Astrocyte (in vitro differentiated cells and primary cell): ENCODE measurements around the gene FGF22. TPM values are rescaled to one million over a fixed set of nuclear protein-coding genes. Genes with fewer than 3 reads are reported as not detected.
A peak's percentile ranks its signal among the peaks of the same experiment; 100 is the strongest.
"Not testable (repeated sequence)": the region's sequence is repeated elsewhere in the genome, so short reads cannot be mapped to it uniquely, and the experiment has no call there.

Experiments
- DNase-seq: peaks from one replicate; pipeline ENCODE4 v3.0.0-alpha.2; 2010; ENCODE audit warnings: low read depth
- FAIRE-seq: peaks from 2 replicates; lab custom pipeline; 2011; peaks lifted over from hg19 to GRCh38; lab: Jason Lieb, UNC
- H2AFZ ChIP-seq: 2 replicates; pipeline ENCODE4 v1.6.0; 2012; ENCODE audit warnings: low read depth, low read length, inconsistent platforms
- H3K27ac ChIP-seq: 2 replicates; pipeline ENCODE4 v1.5.1; 2011; ENCODE audit warnings: low read depth, low read length, inconsistent platforms
- H3K27me3 ChIP-seq: 2 replicates; pipeline ENCODE4 v1.6.0; 2011; ENCODE audit warnings: low read length, inconsistent platforms; ENCODE audit not compliant: insufficient read depth
- H3K36me3 ChIP-seq: 2 replicates; pipeline ENCODE4 v1.5.1; 2011; ENCODE audit warnings: low read length, inconsistent platforms; ENCODE audit not compliant: insufficient read depth
- H3K4me1 ChIP-seq: 2 replicates; pipeline ENCODE4 v1.5.1; 2011; ENCODE audit warnings: low read length, inconsistent platforms; ENCODE audit not compliant: insufficient read depth
- H3K4me2 ChIP-seq: 2 replicates; pipeline ENCODE4 v1.6.0; 2012; ENCODE audit warnings: low read length, inconsistent platforms
- H3K4me3 ChIP-seq: 2 replicates; pipeline ENCODE4 v1.5.1; 2011; ENCODE audit warnings: low read depth, mild to moderate bottlenecking, low read length, inconsistent platforms; ENCODE audit not compliant: insufficient read depth
- H3K79me2 ChIP-seq: 2 replicates; pipeline ENCODE4 v1.6.0; 2012; ENCODE audit warnings: mild to moderate bottlenecking, low read length, inconsistent platforms; ENCODE audit not compliant: insufficient read depth
- H3K9ac ChIP-seq: 2 replicates; pipeline ENCODE4 v1.6.0; 2012; ENCODE audit warnings: mild to moderate bottlenecking, low read length, inconsistent platforms
- H3K9me3 ChIP-seq: 2 replicates; pipeline ENCODE4 v1.5.1; 2012; ENCODE audit warnings: low read depth, mild to moderate bottlenecking, low read length, inconsistent platforms; ENCODE audit not compliant: insufficient read depth
- H4K20me1 ChIP-seq: 2 replicates; pipeline ENCODE4 v1.6.0; 2012; ENCODE audit warnings: low read length, inconsistent platforms; ENCODE audit not compliant: insufficient read depth
- H3K27ac Mint-ChIP-seq: one replicate; pipeline ENCODE4 v1.8.0; 2021; ENCODE audit warnings: mild to moderate bottlenecking, mixed read lengths; ENCODE audit not compliant: unreplicated experiment
- H3K27me3 Mint-ChIP-seq: one replicate; pipeline ENCODE4 v1.8.0; 2021; ENCODE audit warnings: low read depth, mixed read lengths; ENCODE audit not compliant: unreplicated experiment
- H3K36me3 Mint-ChIP-seq: one replicate; pipeline ENCODE4 v1.8.0; 2021; ENCODE audit warnings: low read depth, mixed read lengths; ENCODE audit not compliant: unreplicated experiment
- H3K4me1 Mint-ChIP-seq: one replicate; pipeline ENCODE4 v1.8.0; 2021; ENCODE audit warnings: low read depth, mixed read lengths; ENCODE audit not compliant: unreplicated experiment
- H3K4me3 Mint-ChIP-seq: one replicate; pipeline ENCODE4 v1.8.0; 2021; ENCODE audit warnings: mild to moderate bottlenecking, moderate library complexity, mixed read lengths; ENCODE audit not compliant: unreplicated experiment
- H3K9me3 Mint-ChIP-seq: one replicate; pipeline ENCODE4 v1.8.0; 2021; ENCODE audit warnings: mild to moderate bottlenecking, mixed read lengths; ENCODE audit not compliant: unreplicated experiment
- EZH2 ChIP-seq: IDR thresholded peaks from 2 replicates; pipeline ENCODE4 v1.6.1; 2012; ENCODE audit warnings: mild to moderate bottlenecking, low read length, inconsistent platforms; ENCODE audit not compliant: insufficient read depth
- total RNA-seq: library from RNA; stranded (reverse); gene quantifications from 2 replicates; pipeline ENCODE4 v1.2.1, GENCODE V29; 2021
- TF ChIP-seq, protein P1 (sequence below): IDR thresholded peaks from 2 replicates; pipeline ENCODE4 v1.5.1; 2011; ENCODE audit warnings: low read depth, mild to moderate bottlenecking, inconsistent platforms, low read length, moderate library complexity; ENCODE audit not compliant: insufficient read depth

FGF22 gene
- total RNA-seq, 1 donor from 2014 or later, result 0.25 TPM

DNA sequence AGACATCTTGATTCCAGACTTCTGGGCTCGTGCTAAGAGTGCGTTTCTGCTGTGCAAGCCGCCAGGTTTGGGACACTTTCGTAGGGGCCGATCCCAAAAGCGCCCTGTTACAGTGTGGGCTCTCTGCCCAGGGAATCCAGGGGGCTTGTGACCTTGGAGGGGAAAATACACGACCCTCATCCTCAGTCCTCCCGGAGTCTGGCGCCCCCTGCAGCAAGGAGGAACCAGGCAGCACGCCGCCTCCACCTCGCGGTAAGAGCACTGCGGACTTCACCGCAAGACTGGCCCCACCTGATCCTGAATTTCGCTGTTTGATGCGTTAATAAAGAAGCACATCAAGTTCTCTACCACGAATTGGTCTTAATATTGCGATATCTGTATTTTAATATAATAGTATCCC is 11.5 kb upstream of the FGF22 start:
- Histone ChIP-seq H3K9ac (no peak overlapping the region), H2AFZ (no peak overlapping the region), H3K9me3 (no peaks in the 10 kb centered on the region), H3K36me3 (no peaks in the 10 kb centered on the region), H3K27ac (no peak overlapping the region), H3K4me1 (peaks cover 25% of the 10 kb centered on the region), H3K4me3 (no peak overlapping the region), H4K20me1 (peaks cover 5% of the 10 kb centered on the region), H3K4me2 (no peak overlapping the region), H3K79me2 (peaks cover 45% of the 10 kb centered on the region), H3K27me3 (no peaks in the 10 kb centered on the region)
- Mint-ChIP-seq H3K27ac (no peak overlapping the region), H3K36me3 (peaks cover 8% of the 10 kb centered on the region), H3K9me3 (no peaks in the 10 kb centered on the region), H3K4me3 (no peak overlapping the region), H3K27me3 (no peaks in the 10 kb centered on the region), H3K4me1 (peaks cover 11% of the 10 kb centered on the region)
- DNase-seq (no peak), FAIRE-seq (no peak)
- TF ChIP-seq, protein P1, sequence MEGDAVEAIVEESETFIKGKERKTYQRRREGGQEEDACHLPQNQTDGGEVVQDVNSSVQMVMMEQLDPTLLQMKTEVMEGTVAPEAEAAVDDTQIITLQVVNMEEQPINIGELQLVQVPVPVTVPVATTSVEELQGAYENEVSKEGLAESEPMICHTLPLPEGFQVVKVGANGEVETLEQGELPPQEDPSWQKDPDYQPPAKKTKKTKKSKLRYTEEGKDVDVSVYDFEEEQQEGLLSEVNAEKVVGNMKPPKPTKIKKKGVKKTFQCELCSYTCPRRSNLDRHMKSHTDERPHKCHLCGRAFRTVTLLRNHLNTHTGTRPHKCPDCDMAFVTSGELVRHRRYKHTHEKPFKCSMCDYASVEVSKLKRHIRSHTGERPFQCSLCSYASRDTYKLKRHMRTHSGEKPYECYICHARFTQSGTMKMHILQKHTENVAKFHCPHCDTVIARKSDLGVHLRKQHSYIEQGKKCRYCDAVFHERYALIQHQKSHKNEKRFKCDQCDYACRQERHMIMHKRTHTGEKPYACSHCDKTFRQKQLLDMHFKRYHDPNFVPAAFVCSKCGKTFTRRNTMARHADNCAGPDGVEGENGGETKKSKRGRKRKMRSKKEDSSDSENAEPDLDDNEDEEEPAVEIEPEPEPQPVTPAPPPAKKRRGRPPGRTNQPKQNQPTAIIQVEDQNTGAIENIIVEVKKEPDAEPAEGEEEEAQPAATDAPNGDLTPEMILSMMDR, result no peak
- TF ChIP-seq EZH2, result no peak

DNA sequence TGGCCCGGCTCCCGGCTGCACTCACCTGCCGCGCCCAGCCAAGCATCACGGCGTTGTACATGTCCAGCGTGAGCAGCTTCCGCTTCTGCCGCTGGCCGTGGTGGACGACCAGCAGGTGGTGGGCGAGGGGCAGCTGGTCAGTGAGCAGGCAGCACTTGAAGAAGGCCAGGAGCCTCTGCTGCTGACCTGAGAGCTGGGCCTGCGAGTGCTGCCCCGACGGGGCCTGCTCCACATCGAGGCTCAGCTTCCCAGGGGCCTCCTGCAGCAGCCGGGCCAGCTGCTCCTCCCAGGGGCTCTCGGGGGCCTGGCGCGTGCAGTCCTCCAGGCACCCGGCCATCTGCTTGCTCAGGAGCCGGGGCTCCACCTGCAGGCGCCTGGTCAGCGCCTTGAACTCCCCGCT is 10.2 kb upstream of the FGF22 start:
- not testable (repeated sequence) for H2AFZ ChIP-seq, H4K20me1 ChIP-seq, DNase-seq, FAIRE-seq, H3K4me2 ChIP-seq, H3K36me3 Mint-ChIP-seq, H3K27me3 ChIP-seq, H3K4me3 Mint-ChIP-seq, H3K9me3 ChIP-seq, H3K9me3 Mint-ChIP-seq, H3K27me3 Mint-ChIP-seq, H3K27ac Mint-ChIP-seq, H3K4me1 Mint-ChIP-seq, H3K4me3 ChIP-seq, H3K36me3 ChIP-seq, H3K27ac ChIP-seq, H3K9ac ChIP-seq
- peaks cover 52% of the 10 kb centered on the region for H3K79me2 ChIP-seq
- peaks cover 21% of the 10 kb centered on the region for H3K4me1 ChIP-seq

DNA sequence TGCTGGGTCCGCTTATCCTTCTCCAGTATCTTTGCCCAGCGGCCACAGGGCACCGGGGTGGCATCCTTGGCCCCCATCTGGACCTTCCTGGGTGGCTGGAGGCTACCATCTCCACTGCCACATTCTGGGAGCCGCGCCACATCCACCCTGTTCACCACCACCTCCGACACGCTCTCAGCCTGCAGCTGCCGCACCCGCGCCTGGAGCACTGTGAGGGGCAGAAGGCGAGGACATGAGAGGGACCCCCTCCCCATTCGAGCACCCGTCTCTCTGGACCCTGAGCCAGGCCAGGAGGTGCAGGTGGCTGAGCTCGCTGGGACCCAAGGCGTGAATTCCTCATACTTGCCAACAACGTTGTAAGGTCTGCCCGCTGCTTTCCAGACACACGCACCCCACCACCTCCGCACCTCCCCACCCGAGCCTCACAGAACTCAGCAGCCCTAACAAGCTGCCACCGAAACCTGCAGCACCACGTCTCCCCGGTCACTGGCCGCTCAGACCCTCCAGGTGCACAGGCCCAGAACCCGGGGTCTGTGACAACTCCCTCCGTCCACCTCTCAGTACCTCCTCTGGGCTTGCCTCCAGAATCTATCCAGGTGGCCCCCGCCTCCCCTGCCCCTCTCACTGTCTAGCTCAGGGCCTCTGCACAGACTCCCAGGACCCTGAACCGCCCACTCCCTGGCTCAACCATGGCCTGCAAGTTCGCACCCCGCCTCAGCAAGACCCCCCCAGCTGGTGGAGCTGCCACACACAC is 9.5 kb upstream of the FGF22 start:
- H3K9me3 ChIP-seq, result no peaks in the 10 kb centered on the region
- Mint-ChIP-seq H3K4me3 (no peak overlapping the region), H3K27me3 (no peaks in the 10 kb centered on the region), H3K27ac (peak overlapping the region; percentile 77), H3K36me3 (peaks cover 5% of the 10 kb centered on the region), H3K4me1 (peaks cover 3% of the 10 kb centered on the region), H3K9me3 (no peaks in the 10 kb centered on the region)
- no peak for FAIRE-seq
- H3K4me2 ChIP-seq, result no peak overlapping the region
- no peaks in the 10 kb centered on the region for H3K27me3 ChIP-seq
- no peak overlapping the region for H3K4me3 ChIP-seq
- H2AFZ ChIP-seq, result no peak overlapping the region
- H3K27ac ChIP-seq, result no peak overlapping the region
- peaks cover 17% of the 10 kb centered on the region for H3K4me1 ChIP-seq
- no peaks in the 10 kb centered on the region for H3K36me3 ChIP-seq
- no peak overlapping the region for H3K9ac ChIP-seq
- peaks cover 3% of the 10 kb centered on the region for H4K20me1 ChIP-seq
- H3K79me2 ChIP-seq, result peaks cover 57% of the 10 kb centered on the region
- TF ChIP-seq, protein P1, result no peak
- DNase-seq, result no peak
